ENCODE data around the gene LRRC51. TPM values are rescaled to one million over a fixed set of nuclear protein-coding genes. Genes with fewer than 3 reads are reported as not detected.

The LRRC51 gene
- total and polyA plus RNA-seq, 2 donors (not counting 3 experiments of a cell fraction or from before 2014, with no cell fraction given): 3.5 to 6.1 TPM

GRCh38 chr11:72139500-72139899, 58.9 kb downstream of the LRRC51 start:
- CTCF ChIA-PET: interaction anchor here (2.8 kb wide), 1 partner anchor 114 kb away, joined by 13 read pairs; no protein-coding TSS in a partner anchor
- Histone ChIP-seq H3K4me1 (ENCODE audit: control insufficient read depth, extremely low read depth, insufficient read depth, low read length) (no peaks in the 10 kb centered on the region), H3K79me2 (ENCODE audit: control insufficient read depth, insufficient read depth, low read length) (no peaks in the 10 kb centered on the region), H3K9ac (replicated peaks; ENCODE audit: extremely low read depth, insufficient read depth, low read length) (no peak overlapping the region), H3K27me3 (ENCODE audit: control insufficient read depth in 2 of 2, insufficient read depth in 2 of 2, low read length in 2 of 2) (peaks cover 7 to 10% of the 10 kb centered on the region in 2 experiments), H3K4me2 (ENCODE audit: insufficient read depth, low read length) (no peak overlapping the region), H3K4me3 (replicated peaks in 1 of 3; ENCODE audit: insufficient read depth in 1 of 3, low read depth in 1 of 3, low read length in 3 of 3) (no peak overlapping the region), H2AFZ (ENCODE audit: low read depth, low read length) (no peak overlapping the region), H3K36me3 (ENCODE audit: control insufficient read depth in 2 of 2, extremely low read depth in 1 of 2, insufficient read depth in 2 of 2, low read length in 2 of 2) (no peaks in the 10 kb centered on the region), H3K9me3 (replicated peaks; ENCODE audit: control insufficient read depth, insufficient read depth, low read length) (no peaks in the 10 kb centered on the region), H3K9me1 (replicated peaks; ENCODE audit: control insufficient read depth, extremely low read depth, insufficient read depth, low read length) (no peaks in the 10 kb centered on the region), H3K27ac (ENCODE audit: insufficient read depth, low read depth, low read length) (no peak overlapping the region), H4K20me1 (replicated peaks; ENCODE audit: control insufficient read depth, extremely low read depth, insufficient read depth, low read length) (no peaks in the 10 kb centered on the region)
- DNase-seq (ENCODE audit: low read depth, low spot score): no peak
- intact Hi-C loops (cut with micrococcal nuclease): no loop called here
- dilution Hi-C loops (cut with MboI; ENCODE audit: extremely low pct_ligation_motif_present, low sequenced_read_pairs): no loop called here
- no peak for TF ChIP-seq JUN (IDR thresholded peaks at IDR 0.05; ENCODE audit: borderline replicate concordance, insufficient read depth, insufficient read length, low read depth)
- TF ChIP-seq POLR2AphosphoS5 (IDR thresholded peaks at IDR 0.05; ENCODE audit: insufficient read depth, low read depth, low read length): no peak
- TF ChIP-seq CTCF (IDR thresholded peaks at IDR 0.05; ENCODE audit: extremely low read depth in 1 of 2, insufficient read depth in 1 of 2, low read depth in 1 of 2, low read length in 2 of 2): no peak
- no peak for TF ChIP-seq FOS (IDR thresholded peaks at IDR 0.05; ENCODE audit: borderline replicate concordance, insufficient read depth, low read length)
- no peak for TF ChIP-seq EZH2 (IDR thresholded peaks at IDR 0.05; ENCODE audit: borderline replicate concordance, low read depth, low read length, severe bottlenecking)
- no peak for TF ChIP-seq MAX (IDR thresholded peaks at IDR 0.05; ENCODE audit: insufficient read depth, insufficient read length)
- TF ChIP-seq POLR2A (IDR thresholded peaks at IDR 0.05; ENCODE audit: low read depth, low read length): no peak
- no peak for TF ChIP-seq GATA2 (IDR thresholded peaks at IDR 0.05; ENCODE audit: insufficient read depth, insufficient read length, low read depth, low read length)
- no peak for TF ChIP-seq MYC (IDR thresholded peaks at IDR 0.05; ENCODE audit: low read depth, low read length)
- POLR2A ChIA-PET: no interaction called here
- FAIRE-seq: no peak
- no TSS peak for BruUV-seq (replicated peaks)

Measured in endothelial cell of umbilical vein (primary cell).